HG03196 (cell line): ENCODE results near the gene STAT5B.

ENCODE experiments used
- ATAC-seq: cut with Tn5 transposase; IDR thresholded peaks from one replicate; pipeline ENCODE4 v1.9.1; 2021; ENCODE audit not compliant: unreplicated experiment

STAT5B gene

GRCh38 chr17:42286411-42287221 is 10.4 kb upstream of the STAT5B start:
- ATAC-seq: no peak

- ATAC-seq: no peak
Measured at GRCh38 chr17:42285346-42286050, 9.3 kb upstream of the STAT5B start.

- ATAC-seq: no peak
Measured at GRCh38 chr17:42284566-42284965, 8.4 kb upstream of the STAT5B start.

- no peak for ATAC-seq
Measured at GRCh38 chr17:42284024-42284369, 7.8 kb upstream of the STAT5B start.

GRCh38 chr17:42283241-42284023 is 7.2 kb upstream of the STAT5B start:
- no peak for ATAC-seq

GRCh38 chr17:42282478-42283080 is 6.4 kb upstream of the STAT5B start:
- no peak for ATAC-seq

GRCh38 chr17:42281571-42282096 is 5.4 kb upstream of the STAT5B start:
- ATAC-seq: no peak

- ATAC-seq: no peak
Measured at GRCh38 chr17:42279776-42280630, 3.8 kb upstream of the STAT5B start.

- no peak for ATAC-seq
Measured at GRCh38 chr17:42277342-42277712, 1.1 kb upstream of the STAT5B start.

GRCh38 chr17:42276609-42277341 is 584 bp upstream of the STAT5B start:
- peak; percentile 34 for ATAC-seq

- peak; percentile 37 for ATAC-seq
Measured at GRCh38 chr17:42275527-42276358, 448 bp downstream of the STAT5B start.

- no peak for ATAC-seq
Measured at GRCh38 chr17:42274812-42275526, 1.2 kb downstream of the STAT5B start.

- no peak for ATAC-seq
Measured at GRCh38 chr17:42274253-42274542, 2.0 kb downstream of the STAT5B start.

GRCh38 chr17:42273474-42274252 is 2.5 kb downstream of the STAT5B start:
- ATAC-seq: no peak

GRCh38 chr17:42272162-42272907 is 3.9 kb downstream of the STAT5B start:
- no peak for ATAC-seq

- ATAC-seq: no peak
Measured at GRCh38 chr17:42271779-42272035, 4.5 kb downstream of the STAT5B start.
